WTC11 (cell line): ENCODE results near the gene RIOX2. TPM values are rescaled to one million over a fixed set of nuclear protein-coding genes. Genes with fewer than 3 reads are reported as not detected.

Experiments
- ATF1 ChIP-seq: sonication (generic); formaldehyde crosslinking; IDR thresholded peaks from 2 replicates; pipeline ENCODE4 v1.8.1; 2023; ENCODE audit warnings: mild to moderate bottlenecking, moderate library complexity, missing genetic modification reagents
- IRF2 ChIP-seq: sonication (generic); formaldehyde crosslinking; IDR thresholded peaks from 2 replicates; pipeline ENCODE4 v1.8.0; 2022; ENCODE audit warnings: low read depth, missing genetic modification reagents, borderline replicate concordance
- NR3C1 ChIP-seq: sonication (generic); formaldehyde crosslinking; conservative IDR thresholded peaks from 2 replicates; pipeline ENCODE4 v1.8.1; 2023; ENCODE audit warnings: low read depth, mild to moderate bottlenecking, missing genetic modification reagents
- OVOL2 ChIP-seq: fragments of 250-450 bp; sonication (Bioruptor Pico); IDR thresholded peaks from 2 replicates; pipeline ENCODE4 v1.9.0; 2021; ENCODE audit warnings: mild to moderate bottlenecking, borderline replicate concordance
- RELA ChIP-seq: sonication (generic); formaldehyde crosslinking; IDR thresholded peaks from 2 replicates; pipeline ENCODE4 v1.8.1; 2022; ENCODE audit warnings: missing genetic modification reagents, mild to moderate bottlenecking, borderline replicate concordance
- ZNF263 ChIP-seq: sonication (generic); formaldehyde crosslinking; IDR thresholded peaks from 2 replicates; pipeline ENCODE4 v1.8.1; 2022; ENCODE audit warnings: low read depth, mild to moderate bottlenecking, moderate library complexity, missing genetic modification reagents
- total RNA-seq: library from RNA; stranded (reverse); gene quantifications from 3 replicates; pipeline ENCODE4 v1.2.3, GENCODE V29; 2021
- TF ChIP-seq, protein P1 (sequence below): sonication (generic); formaldehyde crosslinking; IDR thresholded peaks from 2 replicates; pipeline ENCODE4 v1.8.1; 2022; ENCODE audit warnings: low read depth, mild to moderate bottlenecking, moderate library complexity, missing genetic modification reagents, borderline replicate concordance
- TF ChIP-seq, protein P2 (sequence below): sonication (generic); formaldehyde crosslinking; IDR thresholded peaks from 2 replicates; pipeline ENCODE4 v1.8.1; 2023; ENCODE audit warnings: mild to moderate bottlenecking, missing genetic modification reagents, moderate library complexity
- TF ChIP-seq, protein P3 (sequence below): sonication (generic); formaldehyde crosslinking; IDR thresholded peaks from 2 replicates; pipeline ENCODE4 v1.8.0; 2022; ENCODE audit warnings: missing genetic modification reagents
- TF ChIP-seq, protein P4 (sequence below): fragments of 250-450 bp; sonication (Bioruptor Pico); IDR thresholded peaks from 2 replicates; pipeline ENCODE4 v1.9.0; 2021; ENCODE audit warnings: mild to moderate bottlenecking
- TF ChIP-seq, protein P5 (sequence below): sonication (generic); formaldehyde crosslinking; conservative IDR thresholded peaks from 2 replicates; pipeline ENCODE4 v1.8.1; 2023; ENCODE audit warnings: mild to moderate bottlenecking, low read depth, missing genetic modification reagents, moderate library complexity
- TF ChIP-seq, protein P6 (sequence below): sonication (generic); formaldehyde crosslinking; IDR thresholded peaks from 2 replicates; pipeline ENCODE4 v1.8.1; 2022; ENCODE audit warnings: low read depth, missing genetic modification reagents, borderline replicate concordance
- TF ChIP-seq, protein P7 (sequence below): sonication (generic); formaldehyde crosslinking; IDR thresholded peaks from 2 replicates; pipeline ENCODE4 v1.8.1; 2022; ENCODE audit warnings: mild to moderate bottlenecking, moderate library complexity, missing genetic modification reagents
- TF ChIP-seq, protein P8 (sequence below): sonication (generic); formaldehyde crosslinking; IDR thresholded peaks from 2 replicates; pipeline ENCODE4 v1.8.0; 2023; ENCODE audit warnings: missing genetic modification reagents, mild to moderate bottlenecking, borderline replicate concordance
- TF ChIP-seq, protein P9 (sequence below): sonication (generic); formaldehyde crosslinking; IDR thresholded peaks from 2 replicates; pipeline ENCODE4 v1.8.0; 2022; ENCODE audit warnings: mild to moderate bottlenecking, missing genetic modification reagents
- TF ChIP-seq, protein P10 (sequence below): sonication (generic); formaldehyde crosslinking; IDR thresholded peaks from 2 replicates; pipeline ENCODE4 v1.8.1; 2023; ENCODE audit warnings: mild to moderate bottlenecking, missing genetic modification reagents

Gene RIOX2
- total RNA-seq, 1 experiment from 2014 or later = 11.0 TPM

DNA sequence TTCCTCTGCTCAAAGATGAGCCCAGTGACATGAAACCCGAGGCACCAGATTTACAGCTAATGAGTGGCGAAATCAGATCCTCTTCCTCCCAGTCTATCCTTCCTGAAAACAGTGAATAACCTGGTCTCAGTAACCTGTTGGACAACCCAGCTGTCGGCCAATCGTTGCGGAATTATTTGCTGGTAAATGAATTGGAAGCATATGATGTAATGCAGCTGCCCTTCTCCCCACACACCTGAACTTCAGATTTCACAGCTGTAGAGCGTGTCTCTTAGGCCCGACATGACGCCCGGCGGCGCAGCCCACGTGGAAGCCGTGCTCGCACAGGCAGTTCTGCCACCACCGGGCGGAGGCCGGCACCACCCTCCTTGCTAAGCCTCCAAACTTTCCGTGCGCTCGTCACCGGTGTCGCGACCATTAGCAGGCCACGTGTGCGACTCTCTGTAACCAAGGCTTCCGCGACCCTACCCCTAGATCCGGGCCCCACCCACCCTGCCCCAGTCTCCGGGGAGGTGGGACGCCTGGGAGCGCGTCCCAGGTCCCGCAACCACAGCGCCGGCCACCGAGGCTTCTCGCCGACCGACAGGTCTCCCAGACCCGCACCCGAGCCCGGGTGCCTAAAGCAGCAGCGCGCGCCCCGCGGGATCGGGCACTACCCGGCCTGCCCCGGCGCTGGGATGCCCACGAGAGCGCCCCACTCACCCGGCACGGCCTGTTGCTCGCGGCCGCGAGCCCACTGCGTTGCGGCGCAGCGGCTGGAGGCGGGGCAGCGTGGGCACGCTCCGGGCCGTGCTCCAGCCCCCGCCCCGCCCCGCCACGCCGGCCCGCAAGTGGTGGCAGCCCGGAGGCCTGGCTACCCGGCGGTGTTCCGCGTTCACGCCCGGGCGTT is at the start of gene RIOX2 (continued):
- TF ChIP-seq NR3C1 (CRISPR knock-in tag) (no peak), ATF1 (CRISPR knock-in tag) (no peak), ZNF263 (CRISPR knock-in tag) (no peak), RELA (CRISPR knock-in tag) (no peak), OVOL2 (no peak), IRF2 (CRISPR knock-in tag) (no peak)
- TF ChIP-seq, protein P1, sequence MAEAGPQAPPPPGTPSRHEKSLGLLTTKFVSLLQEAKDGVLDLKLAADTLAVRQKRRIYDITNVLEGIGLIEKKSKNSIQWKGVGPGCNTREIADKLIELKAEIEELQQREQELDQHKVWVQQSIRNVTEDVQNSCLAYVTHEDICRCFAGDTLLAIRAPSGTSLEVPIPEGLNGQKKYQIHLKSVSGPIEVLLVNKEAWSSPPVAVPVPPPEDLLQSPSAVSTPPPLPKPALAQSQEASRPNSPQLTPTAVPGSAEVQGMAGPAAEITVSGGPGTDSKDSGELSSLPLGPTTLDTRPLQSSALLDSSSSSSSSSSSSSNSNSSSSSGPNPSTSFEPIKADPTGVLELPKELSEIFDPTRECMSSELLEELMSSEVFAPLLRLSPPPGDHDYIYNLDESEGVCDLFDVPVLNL (CRISPR knock-in tag) = no peak
- TF ChIP-seq, protein P2, sequence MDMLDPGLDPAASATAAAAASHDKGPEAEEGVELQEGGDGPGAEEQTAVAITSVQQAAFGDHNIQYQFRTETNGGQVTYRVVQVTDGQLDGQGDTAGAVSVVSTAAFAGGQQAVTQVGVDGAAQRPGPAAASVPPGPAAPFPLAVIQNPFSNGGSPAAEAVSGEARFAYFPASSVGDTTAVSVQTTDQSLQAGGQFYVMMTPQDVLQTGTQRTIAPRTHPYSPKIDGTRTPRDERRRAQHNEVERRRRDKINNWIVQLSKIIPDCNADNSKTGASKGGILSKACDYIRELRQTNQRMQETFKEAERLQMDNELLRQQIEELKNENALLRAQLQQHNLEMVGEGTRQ (CRISPR knock-in tag) = peak; percentile 41; the same call in 1 of the 2 replicates
- TF ChIP-seq, protein P3, sequence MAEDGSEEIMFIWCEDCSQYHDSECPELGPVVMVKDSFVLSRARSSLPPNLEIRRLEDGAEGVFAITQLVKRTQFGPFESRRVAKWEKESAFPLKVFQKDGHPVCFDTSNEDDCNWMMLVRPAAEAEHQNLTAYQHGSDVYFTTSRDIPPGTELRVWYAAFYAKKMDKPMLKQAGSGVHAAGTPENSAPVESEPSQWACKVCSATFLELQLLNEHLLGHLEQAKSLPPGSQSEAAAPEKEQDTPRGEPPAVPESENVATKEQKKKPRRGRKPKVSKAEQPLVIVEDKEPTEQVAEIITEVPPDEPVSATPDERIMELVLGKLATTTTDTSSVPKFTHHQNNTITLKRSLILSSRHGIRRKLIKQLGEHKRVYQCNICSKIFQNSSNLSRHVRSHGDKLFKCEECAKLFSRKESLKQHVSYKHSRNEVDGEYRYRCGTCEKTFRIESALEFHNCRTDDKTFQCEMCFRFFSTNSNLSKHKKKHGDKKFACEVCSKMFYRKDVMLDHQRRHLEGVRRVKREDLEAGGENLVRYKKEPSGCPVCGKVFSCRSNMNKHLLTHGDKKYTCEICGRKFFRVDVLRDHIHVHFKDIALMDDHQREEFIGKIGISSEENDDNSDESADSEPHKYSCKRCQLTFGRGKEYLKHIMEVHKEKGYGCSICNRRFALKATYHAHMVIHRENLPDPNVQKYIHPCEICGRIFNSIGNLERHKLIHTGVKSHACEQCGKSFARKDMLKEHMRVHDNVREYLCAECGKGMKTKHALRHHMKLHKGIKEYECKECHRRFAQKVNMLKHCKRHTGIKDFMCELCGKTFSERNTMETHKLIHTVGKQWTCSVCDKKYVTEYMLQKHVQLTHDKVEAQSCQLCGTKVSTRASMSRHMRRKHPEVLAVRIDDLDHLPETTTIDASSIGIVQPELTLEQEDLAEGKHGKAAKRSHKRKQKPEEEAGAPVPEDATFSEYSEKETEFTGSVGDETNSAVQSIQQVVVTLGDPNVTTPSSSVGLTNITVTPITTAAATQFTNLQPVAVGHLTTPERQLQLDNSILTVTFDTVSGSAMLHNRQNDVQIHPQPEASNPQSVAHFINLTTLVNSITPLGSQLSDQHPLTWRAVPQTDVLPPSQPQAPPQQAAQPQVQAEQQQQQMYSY (CRISPR knock-in tag) = no peak
- TF ChIP-seq, protein P4, sequence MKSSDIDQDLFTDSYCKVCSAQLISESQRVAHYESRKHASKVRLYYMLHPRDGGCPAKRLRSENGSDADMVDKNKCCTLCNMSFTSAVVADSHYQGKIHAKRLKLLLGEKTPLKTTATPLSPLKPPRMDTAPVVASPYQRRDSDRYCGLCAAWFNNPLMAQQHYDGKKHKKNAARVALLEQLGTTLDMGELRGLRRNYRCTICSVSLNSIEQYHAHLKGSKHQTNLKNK (CRISPR knock-in tag) = no peak
- TF ChIP-seq, protein P5, sequence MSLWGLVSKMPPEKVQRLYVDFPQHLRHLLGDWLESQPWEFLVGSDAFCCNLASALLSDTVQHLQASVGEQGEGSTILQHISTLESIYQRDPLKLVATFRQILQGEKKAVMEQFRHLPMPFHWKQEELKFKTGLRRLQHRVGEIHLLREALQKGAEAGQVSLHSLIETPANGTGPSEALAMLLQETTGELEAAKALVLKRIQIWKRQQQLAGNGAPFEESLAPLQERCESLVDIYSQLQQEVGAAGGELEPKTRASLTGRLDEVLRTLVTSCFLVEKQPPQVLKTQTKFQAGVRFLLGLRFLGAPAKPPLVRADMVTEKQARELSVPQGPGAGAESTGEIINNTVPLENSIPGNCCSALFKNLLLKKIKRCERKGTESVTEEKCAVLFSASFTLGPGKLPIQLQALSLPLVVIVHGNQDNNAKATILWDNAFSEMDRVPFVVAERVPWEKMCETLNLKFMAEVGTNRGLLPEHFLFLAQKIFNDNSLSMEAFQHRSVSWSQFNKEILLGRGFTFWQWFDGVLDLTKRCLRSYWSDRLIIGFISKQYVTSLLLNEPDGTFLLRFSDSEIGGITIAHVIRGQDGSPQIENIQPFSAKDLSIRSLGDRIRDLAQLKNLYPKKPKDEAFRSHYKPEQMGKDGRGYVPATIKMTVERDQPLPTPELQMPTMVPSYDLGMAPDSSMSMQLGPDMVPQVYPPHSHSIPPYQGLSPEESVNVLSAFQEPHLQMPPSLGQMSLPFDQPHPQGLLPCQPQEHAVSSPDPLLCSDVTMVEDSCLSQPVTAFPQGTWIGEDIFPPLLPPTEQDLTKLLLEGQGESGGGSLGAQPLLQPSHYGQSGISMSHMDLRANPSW = no peak
- TF ChIP-seq, protein P6, sequence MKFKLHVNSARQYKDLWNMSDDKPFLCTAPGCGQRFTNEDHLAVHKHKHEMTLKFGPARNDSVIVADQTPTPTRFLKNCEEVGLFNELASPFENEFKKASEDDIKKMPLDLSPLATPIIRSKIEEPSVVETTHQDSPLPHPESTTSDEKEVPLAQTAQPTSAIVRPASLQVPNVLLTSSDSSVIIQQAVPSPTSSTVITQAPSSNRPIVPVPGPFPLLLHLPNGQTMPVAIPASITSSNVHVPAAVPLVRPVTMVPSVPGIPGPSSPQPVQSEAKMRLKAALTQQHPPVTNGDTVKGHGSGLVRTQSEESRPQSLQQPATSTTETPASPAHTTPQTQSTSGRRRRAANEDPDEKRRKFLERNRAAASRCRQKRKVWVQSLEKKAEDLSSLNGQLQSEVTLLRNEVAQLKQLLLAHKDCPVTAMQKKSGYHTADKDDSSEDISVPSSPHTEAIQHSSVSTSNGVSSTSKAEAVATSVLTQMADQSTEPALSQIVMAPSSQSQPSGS (CRISPR knock-in tag) = no peak
- TF ChIP-seq, protein P7, sequence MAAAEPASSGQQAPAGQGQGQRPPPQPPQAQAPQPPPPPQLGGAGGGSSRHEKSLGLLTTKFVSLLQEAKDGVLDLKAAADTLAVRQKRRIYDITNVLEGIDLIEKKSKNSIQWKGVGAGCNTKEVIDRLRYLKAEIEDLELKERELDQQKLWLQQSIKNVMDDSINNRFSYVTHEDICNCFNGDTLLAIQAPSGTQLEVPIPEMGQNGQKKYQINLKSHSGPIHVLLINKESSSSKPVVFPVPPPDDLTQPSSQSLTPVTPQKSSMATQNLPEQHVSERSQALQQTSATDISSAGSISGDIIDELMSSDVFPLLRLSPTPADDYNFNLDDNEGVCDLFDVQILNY = 0 out of 2 replicates have a peak, but pooled peaks have one; percentile 26
- TF ChIP-seq, protein P8, sequence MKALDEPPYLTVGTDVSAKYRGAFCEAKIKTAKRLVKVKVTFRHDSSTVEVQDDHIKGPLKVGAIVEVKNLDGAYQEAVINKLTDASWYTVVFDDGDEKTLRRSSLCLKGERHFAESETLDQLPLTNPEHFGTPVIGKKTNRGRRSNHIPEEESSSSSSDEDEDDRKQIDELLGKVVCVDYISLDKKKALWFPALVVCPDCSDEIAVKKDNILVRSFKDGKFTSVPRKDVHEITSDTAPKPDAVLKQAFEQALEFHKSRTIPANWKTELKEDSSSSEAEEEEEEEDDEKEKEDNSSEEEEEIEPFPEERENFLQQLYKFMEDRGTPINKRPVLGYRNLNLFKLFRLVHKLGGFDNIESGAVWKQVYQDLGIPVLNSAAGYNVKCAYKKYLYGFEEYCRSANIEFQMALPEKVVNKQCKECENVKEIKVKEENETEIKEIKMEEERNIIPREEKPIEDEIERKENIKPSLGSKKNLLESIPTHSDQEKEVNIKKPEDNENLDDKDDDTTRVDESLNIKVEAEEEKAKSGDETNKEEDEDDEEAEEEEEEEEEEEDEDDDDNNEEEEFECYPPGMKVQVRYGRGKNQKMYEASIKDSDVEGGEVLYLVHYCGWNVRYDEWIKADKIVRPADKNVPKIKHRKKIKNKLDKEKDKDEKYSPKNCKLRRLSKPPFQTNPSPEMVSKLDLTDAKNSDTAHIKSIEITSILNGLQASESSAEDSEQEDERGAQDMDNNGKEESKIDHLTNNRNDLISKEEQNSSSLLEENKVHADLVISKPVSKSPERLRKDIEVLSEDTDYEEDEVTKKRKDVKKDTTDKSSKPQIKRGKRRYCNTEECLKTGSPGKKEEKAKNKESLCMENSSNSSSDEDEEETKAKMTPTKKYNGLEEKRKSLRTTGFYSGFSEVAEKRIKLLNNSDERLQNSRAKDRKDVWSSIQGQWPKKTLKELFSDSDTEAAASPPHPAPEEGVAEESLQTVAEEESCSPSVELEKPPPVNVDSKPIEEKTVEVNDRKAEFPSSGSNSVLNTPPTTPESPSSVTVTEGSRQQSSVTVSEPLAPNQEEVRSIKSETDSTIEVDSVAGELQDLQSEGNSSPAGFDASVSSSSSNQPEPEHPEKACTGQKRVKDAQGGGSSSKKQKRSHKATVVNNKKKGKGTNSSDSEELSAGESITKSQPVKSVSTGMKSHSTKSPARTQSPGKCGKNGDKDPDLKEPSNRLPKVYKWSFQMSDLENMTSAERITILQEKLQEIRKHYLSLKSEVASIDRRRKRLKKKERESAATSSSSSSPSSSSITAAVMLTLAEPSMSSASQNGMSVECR (CRISPR knock-in tag) = no peak
- TF ChIP-seq, protein P9, sequence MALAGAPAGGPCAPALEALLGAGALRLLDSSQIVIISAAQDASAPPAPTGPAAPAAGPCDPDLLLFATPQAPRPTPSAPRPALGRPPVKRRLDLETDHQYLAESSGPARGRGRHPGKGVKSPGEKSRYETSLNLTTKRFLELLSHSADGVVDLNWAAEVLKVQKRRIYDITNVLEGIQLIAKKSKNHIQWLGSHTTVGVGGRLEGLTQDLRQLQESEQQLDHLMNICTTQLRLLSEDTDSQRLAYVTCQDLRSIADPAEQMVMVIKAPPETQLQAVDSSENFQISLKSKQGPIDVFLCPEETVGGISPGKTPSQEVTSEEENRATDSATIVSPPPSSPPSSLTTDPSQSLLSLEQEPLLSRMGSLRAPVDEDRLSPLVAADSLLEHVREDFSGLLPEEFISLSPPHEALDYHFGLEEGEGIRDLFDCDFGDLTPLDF (CRISPR knock-in tag) = no peak
- TF ChIP-seq, protein P10, sequence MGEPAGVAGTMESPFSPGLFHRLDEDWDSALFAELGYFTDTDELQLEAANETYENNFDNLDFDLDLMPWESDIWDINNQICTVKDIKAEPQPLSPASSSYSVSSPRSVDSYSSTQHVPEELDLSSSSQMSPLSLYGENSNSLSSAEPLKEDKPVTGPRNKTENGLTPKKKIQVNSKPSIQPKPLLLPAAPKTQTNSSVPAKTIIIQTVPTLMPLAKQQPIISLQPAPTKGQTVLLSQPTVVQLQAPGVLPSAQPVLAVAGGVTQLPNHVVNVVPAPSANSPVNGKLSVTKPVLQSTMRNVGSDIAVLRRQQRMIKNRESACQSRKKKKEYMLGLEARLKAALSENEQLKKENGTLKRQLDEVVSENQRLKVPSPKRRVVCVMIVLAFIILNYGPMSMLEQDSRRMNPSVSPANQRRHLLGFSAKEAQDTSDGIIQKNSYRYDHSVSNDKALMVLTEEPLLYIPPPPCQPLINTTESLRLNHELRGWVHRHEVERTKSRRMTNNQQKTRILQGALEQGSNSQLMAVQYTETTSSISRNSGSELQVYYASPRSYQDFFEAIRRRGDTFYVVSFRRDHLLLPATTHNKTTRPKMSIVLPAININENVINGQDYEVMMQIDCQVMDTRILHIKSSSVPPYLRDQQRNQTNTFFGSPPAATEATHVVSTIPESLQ (CRISPR knock-in tag) = no peak
